MV-4-11 (cell line): ENCODE data around the gene GRPR.
"Not testable (repeated sequence)": the region's sequence is repeated elsewhere in the genome, so short reads cannot be mapped to it uniquely, and the experiment has no call there.

Experiments
- DNase-seq: peaks from one replicate; lab custom pipeline; 2025; lab: John Stamatoyannopoulos, UW

GRPR gene

GRCh38 chrX:16137416-16138107, 14.2 kb downstream of the GRPR start:
- peak; percentile 61 for DNase-seq

GRCh38 chrX:16138108-16138427, 14.7 kb downstream of the GRPR start:
- peak; percentile 33 for DNase-seq

GRCh38 chrX:16140448-16140847, 17.1 kb downstream of the GRPR start:
- DNase-seq = no peak

GRCh38 chrX:16140983-16141382, 17.6 kb downstream of the GRPR start:
- no peak for DNase-seq

- DNase-seq = no peak
Observed at GRCh38 chrX:16141422-16142245, 18.3 kb downstream of the GRPR start.

- DNase-seq = no peak
Observed at GRCh38 chrX:16142246-16142558, 18.8 kb downstream of the GRPR start.

GRCh38 chrX:16143968-16144367, 20.6 kb downstream of the GRPR start:
- no peak for DNase-seq

GRCh38 chrX:16144420-16144819, 21.1 kb downstream of the GRPR start:
- DNase-seq = no peak

GRCh38 chrX:16145093-16145492, 21.7 kb downstream of the GRPR start:
- not testable (repeated sequence) for DNase-seq

GRCh38 chrX:16145656-16146055, 22.3 kb downstream of the GRPR start:
- DNase-seq = no peak

GRCh38 chrX:16148896-16149295, 25.5 kb downstream of the GRPR start:
- no peak for DNase-seq

GRCh38 chrX:16155581-16156096, 32.3 kb downstream of the GRPR start:
- no peak for DNase-seq

GRCh38 chrX:16156692-16157331, 33.4 kb downstream of the GRPR start:
- DNase-seq = no peak

- DNase-seq = no peak
Observed at GRCh38 chrX:16160729-16161128, 37.4 kb downstream of the GRPR start.

- not testable (repeated sequence) for DNase-seq
Observed at GRCh38 chrX:16161173-16161572, 37.8 kb downstream of the GRPR start.

GRCh38 chrX:16162391-16162790, 39.0 kb downstream of the GRPR start:
- no peak for DNase-seq

- no peak for DNase-seq
Observed at GRCh38 chrX:16164748-16165147, 41.4 kb downstream of the GRPR start.

GRCh38 chrX:16167181-16167580, 43.8 kb downstream of the GRPR start, which contains the start of gene MAGEB17:
TSS of gene MAGEB17 (plus strand) at chrX:16167481. CDS start at chrX:16170383, 2,902 bp downstream.
- no peak for DNase-seq

- no peak for DNase-seq
Observed at GRCh38 chrX:16171039-16171438, 47.7 kb downstream of the GRPR start.

- no peak for DNase-seq
Observed at GRCh38 chrX:16171944-16172343, 48.6 kb downstream of the GRPR start.

- DNase-seq = no peak
Observed at GRCh38 chrX:16172391-16172790, 49.0 kb downstream of the GRPR start.

- no peak for DNase-seq
Observed at GRCh38 chrX:16175329-16176061, 52.1 kb downstream of the GRPR start.
